ENCODE data around the gene DERL3.

DERL3 gene

GRCh38 chr22:23831781-23832180 is 7.0 kb downstream of the DERL3 start:
- DNase-seq (ENCODE audit: low read depth in 2 of 2), result no peak

DNA sequence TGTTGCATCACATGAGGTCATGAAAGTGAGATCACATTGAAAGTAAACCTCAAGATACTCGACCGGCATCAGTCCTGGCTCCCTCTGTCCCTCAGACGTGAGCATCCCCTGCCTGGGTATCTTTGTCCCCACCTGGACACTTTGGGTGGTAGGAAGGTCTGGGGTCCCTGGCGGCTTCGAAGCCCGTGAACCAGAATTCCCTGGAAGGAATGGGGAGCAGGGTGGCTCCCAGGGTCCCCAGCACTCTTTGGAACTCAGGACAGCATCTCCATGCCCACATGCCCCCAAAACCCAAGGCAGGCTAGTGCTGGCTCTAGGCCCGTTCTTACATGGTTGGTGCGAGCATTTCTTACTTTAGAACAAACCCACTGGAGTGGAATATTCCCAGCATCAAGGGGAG is 7.5 kb downstream of the DERL3 start:
- DNase-seq (ENCODE audit: low read depth in 2 of 2), result no peak

- peak; percentile 91 to 92 for DNase-seq (ENCODE audit: low read depth in 2 of 2)
Measured at GRCh38 chr22:23829845-23830372, 8.9 kb downstream of the DERL3 start.

DNA sequence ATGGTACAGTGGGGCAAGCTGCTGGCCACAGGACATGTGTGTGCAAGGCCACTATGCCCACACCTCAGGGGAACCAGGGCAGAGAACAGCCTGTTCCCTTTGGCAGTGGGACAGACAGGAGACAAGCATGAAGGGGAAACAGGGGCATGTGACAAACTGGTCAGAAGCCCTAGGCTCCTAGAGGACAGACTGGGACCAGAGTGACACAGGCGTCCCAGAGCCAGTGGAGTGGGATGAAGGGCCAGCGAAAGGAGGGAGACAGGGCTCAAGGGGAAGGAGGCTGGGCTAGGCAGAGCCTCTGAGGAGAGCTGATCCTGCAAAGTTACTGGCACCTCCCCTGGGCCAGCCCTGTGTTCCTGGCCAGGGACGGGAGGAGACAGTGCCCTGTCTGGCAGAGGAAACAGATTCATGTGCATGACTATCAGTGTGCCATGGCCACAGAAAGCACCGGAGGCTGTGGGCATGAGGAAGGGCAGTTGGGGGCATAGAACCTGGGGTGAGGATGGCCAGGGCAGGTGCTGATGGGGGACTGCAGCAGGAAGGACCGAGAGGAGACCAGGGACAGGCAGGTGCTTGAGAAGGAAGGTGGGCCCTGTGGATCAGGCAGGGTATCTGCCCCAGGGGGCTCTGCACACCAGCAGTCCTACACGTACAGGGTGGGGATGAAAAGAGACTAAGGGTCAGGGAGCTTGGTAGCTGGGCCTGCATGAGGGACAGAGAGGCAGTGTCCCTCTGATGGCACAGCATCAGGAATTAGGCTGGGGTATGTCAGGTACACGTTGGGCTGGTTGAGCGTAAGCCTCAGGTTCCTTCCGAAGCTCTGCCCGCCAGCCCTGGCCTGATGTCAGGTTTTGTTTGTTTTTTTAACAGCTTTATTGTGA is 9.8 kb downstream of the DERL3 start:
- DNase-seq (ENCODE audit: low read depth in 2 of 2), result no peak

GRCh38 chr22:23827351-23827995 is 11.3 kb downstream of the DERL3 start:
- DNase-seq (ENCODE audit: low read depth in 2 of 2), result no peak

GRCh38 chr22:23826510-23827350 is 12.1 kb downstream of the DERL3 start:
- peak; percentile 77 to 80 for DNase-seq (ENCODE audit: low read depth in 2 of 2)

GRCh38 chr22:23825246-23825905 is 13.4 kb downstream of the DERL3 start:
- DNase-seq (ENCODE audit: low read depth in 2 of 2), result no peak

GRCh38 chr22:23824476-23825245 is 14.1 kb downstream of the DERL3 start:
- DNase-seq (ENCODE audit: low read depth in 2 of 2), result no peak

- no peak for DNase-seq (ENCODE audit: low read depth in 2 of 2)
Measured at GRCh38 chr22:23823331-23823791, 15.4 kb downstream of the DERL3 start.

GRCh38 chr22:23822101-23822671 is 16.6 kb downstream of the DERL3 start:
- DNase-seq (ENCODE audit: low read depth in 2 of 2), result no peak

DNA sequence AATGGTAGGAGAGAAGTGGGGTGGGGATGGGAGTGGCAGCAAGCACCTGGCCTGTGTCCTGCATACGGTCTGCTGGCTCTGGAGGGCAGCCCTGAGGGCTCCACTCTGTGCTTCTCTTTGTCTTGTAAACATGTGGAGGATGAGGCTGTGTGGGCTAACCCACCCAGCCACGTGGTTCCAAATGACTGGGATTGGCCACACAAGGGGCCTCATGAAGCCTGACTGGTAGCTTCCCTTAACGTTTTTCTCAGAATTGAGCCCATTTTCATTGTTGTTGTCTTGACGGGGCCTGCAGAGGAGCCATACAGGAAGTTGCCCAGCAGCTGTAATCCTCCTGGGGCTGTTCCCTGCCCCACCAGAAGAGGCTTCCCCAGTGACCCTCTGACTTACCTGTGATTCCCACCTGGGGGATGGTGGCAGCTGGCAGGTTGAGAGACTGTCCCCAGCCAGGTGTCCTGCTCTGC is 18.0 kb downstream of the DERL3 start:
- no peak for DNase-seq (ENCODE audit: low read depth in 2 of 2)

- DNase-seq (ENCODE audit: low read depth in 2 of 2), result no peak
Measured at GRCh38 chr22:23818541-23818940, 20.3 kb downstream of the DERL3 start.

DNA sequence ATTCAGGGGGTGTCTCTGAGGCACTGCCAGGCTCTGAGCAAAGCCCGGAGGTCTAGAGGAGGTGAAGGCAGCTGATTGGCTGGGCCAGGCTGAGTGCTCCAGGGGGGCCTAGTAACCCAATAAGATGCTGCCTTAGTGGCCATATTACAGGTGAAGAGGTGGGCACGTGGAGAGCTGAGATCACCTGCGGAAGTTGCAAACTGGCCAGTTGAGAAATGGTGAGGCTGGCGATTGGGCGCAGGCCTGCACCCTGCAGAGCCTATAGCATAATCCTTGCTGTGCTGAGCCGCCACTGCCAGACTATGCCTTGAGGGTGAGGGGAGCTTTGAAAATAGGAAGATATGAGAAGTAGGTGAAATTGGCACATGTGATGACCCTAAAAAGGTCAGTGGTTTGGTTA is 21.7 kb downstream of the DERL3 start:
- DNase-seq (ENCODE audit: low read depth in 2 of 2), result no peak

DNA sequence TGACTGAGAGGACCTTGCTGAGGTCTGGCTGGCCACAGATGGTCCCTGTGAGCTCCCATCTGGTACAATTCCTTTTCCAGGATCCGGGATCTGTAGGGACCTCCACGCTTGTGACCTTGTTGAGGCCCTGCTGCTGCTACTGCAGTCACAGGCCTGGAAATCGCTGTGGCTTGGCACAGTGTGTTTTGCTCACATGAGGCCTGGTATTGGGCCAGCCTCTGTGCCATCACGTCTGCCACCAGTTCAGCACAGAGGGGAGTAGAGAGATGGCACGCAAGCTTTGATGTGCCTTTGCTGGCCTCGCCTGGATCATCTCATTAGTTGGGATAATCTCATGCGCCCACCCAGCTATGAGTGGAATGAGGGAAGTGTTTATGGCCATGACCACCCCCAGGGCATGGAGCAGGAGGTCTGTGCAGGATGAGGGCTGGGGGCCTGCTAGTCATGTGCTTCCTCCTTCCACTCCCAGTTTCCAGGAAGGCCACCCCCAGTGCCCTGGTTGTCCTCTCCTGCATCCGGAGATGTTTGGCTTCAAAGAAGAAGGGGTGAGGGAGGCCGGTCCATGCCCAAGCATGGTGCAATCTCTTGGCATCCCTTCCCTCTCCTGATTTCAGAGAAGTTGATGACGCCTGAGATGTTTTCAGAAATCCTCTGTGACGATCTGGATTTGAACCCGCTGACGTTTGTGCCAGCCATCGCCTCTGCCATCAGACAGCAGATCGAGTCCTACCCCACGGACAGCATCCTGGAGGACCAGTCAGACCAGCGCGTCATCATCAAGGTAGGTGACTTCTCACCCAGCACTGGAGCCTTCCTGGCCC is 22.4 kb downstream of the DERL3 start:
- DNase-seq (ENCODE audit: low read depth in 2 of 2), result no peak

DNA sequence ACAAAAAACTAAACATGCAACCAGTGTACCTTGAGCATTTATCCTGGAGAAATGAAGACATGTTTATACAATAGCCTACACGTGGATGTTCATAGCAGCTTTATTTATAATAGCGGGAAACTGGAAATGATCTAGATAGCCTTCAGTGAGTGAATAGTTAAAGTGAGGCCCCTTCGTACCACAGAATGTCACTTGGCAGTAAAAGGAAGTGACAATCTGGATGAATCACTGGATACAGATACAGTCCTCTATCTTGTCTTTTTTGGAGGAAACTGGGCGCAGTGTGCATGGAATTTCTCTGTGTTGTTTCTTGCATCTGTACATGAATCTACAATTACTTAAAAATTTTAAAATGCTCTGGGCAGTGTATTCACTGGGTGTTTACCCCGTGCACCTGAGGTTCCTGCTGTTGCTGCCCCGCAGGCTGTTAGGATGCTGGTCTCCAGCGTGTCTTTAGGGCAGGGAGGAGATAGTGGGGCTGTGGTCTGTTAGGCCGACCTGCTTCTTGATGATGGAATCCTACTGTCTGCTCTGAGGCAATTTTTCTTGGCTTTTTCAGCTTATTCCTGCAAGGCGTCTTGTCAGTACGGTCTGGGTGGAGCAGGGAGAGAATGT is 23.2 kb downstream of the DERL3 start:
- no peak for DNase-seq (ENCODE audit: low read depth in 2 of 2)

- no peak for DNase-seq (ENCODE audit: low read depth in 2 of 2)
Measured at GRCh38 chr22:23812378-23812777, 26.4 kb downstream of the DERL3 start.

GRCh38 chr22:23806837-23807236 is 32.0 kb downstream of the DERL3 start:
- DNase-seq (ENCODE audit: low read depth in 2 of 2), result no peak

DNA sequence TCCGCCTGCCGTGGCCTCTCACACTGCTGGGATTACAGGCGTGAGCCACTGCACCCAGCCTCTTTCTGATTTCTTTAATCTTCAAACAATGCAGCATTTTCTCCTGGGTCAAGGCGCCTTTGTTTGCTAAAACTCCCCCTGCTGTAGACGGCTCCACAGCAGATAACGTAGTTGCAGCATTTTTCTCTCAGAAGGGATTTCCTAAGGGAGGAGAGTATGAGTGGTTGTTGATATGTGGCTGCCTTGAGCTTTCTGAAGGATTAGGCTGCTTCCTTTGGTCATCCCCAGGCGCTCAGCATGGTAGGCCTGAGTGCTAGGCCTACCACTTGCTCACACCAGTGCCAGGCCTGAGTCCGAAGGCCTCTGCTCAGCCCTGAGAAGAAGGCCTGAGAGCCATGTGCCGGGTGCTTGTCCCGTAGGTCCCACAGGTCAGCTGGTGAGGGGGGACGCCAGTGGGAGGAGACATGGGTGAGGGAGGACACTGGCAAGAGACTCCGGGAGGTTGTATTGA is 34.0 kb downstream of the DERL3 start:
- no peak for DNase-seq (ENCODE audit: low read depth in 2 of 2)

Measured in fibroblast of skin of left quadriceps (primary cell).